SK-N-MC (cell line): Measurements from ENCODE around the gene HDAC4.

Source experiments
- EZH2 ChIP-seq: fragments of 200-600 bp; sonication (generic); IDR thresholded peaks from one replicate; pipeline ENCODE4 v1.6.1; 2017; ENCODE audit warnings: antibody characterized with exemption
- FOXP2 ChIP-seq: optimal IDR thresholded peaks from 2 replicates; pipeline ENCODE3; 2011; ENCODE audit warnings: mild to moderate bottlenecking, moderate library complexity; ENCODE audit not compliant: insufficient read depth; ENCODE audit errors: extremely low read length, control extremely low read depth
- POLR2AphosphoS5 ChIP-seq: IDR thresholded peaks from 2 replicates; pipeline ENCODE4 v1.6.1; 2012; ENCODE audit warnings: mild to moderate bottlenecking, low read depth, low read length, borderline replicate concordance

GRCh38 chr2:239200646-239201530 is 199.9 kb downstream of the HDAC4 start:
- TF ChIP-seq POLR2AphosphoS5 = no peak
- TF ChIP-seq EZH2 = no peak
- no peak for TF ChIP-seq FOXP2
